ENCODE data around the gene GABRP.
"Not testable (repeated sequence)": the region's sequence is repeated elsewhere in the genome, so short reads cannot be mapped to it uniquely, and the experiment has no call there.

The GABRP gene

GRCh38 chr5:170805666-170806065 is 22.1 kb downstream of the GABRP start:
- no peak for DNase-seq

GRCh38 chr5:170809551-170809950 is 26.0 kb downstream of the GABRP start:
- no peak for DNase-seq

- no peak for DNase-seq
These were observed 28.2 kb downstream of the GABRP start for GRCh38 chr5:170811719-170812118.

- DNase-seq = no peak
These were observed 29.7 kb downstream of the GABRP start for GRCh38 chr5:170813231-170813630.

- DNase-seq = no peak
These were observed 33.7 kb downstream of the GABRP start for GRCh38 chr5:170817195-170817594.

GRCh38 chr5:170818232-170818631 is 34.7 kb downstream of the GABRP start:
- no peak for DNase-seq

DNA sequence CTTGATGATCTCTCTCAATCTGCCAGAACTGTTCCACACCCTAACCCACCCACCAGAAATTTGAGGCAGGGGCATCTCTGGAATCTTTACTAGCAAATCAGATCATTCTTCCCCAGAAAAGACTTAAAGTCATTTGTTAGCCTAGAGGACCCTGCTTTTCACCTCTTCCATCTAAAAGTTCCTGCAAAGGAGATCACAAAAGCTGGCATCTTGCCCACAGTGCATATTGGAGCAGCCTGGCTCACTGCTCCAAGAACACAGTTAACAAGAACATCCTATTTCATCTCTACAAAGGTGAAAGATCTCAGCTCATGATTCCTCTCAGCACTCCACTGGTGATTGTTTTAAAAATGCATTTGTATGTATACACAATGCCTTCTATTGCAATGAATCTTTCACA is 36.3 kb downstream of the GABRP start:
- DNase-seq = no peak

DNA sequence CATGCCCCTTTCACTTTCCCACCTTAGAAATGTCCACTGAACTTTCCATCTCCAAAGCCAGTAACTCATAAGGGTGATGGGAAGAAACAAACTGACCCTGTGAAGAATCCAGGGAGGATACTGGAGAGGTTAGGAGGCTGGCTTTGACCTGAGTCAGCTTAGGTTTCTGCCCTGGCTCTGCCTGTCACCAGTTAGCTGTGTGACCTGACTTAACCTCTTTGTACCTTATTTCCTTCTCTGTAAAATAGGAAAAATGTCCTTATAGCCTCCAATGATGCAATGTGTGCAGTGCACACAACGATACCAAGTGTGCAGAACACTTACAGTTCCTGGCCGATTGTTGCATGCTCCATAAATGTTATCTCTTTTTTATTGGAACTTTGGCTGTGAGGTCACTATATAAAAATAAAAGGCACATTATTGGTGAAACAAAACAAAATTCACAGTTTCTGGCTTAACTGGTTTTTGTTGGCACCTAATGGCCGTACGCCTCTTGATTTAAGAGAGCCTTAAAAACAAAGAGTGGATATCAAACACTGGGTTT is 37.8 kb downstream of the GABRP start:
- DNase-seq = no peak

DNA sequence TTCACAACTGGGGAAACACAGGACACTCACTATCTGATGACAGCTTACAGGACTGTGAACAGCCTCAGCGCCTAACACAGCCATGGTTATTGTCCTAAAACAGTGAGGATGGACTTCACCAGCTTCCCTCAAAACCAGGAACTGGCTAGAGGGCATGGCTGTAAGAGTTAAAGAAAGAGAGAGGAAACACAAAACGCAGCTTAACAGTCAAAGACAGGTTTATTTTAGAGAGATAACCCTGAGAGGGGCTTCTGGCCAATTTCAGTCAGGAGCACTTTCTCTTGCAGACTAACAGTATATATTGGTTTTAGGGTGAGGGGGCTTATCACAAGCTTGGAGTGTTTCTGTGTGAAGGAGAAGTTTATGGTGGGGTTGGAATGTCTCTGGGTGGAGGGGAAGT is 42.6 kb downstream of the GABRP start:
- no peak for DNase-seq

DNA sequence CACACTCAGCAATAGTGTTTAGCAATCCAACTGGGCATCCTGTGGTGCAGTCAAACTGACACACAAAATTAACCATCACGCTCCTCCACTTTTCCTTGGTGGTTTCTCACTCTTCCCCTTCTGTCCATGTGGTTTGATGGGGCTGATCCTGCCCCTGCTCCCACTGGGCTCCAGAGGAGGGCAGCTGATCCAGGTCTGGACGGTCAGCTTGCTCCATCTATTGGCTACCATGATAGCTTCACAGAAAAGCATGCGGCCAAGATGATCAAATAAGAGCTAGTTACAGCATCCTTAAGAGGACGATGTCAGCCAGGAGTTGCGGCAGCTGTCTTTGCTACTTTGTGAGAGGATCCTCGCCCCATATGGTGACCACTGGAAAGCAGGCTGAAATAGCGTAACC is 48.7 kb downstream of the GABRP start:
- DNase-seq = no peak

GRCh38 chr5:170833981-170834380 is 50.5 kb downstream of the GABRP start:
- DNase-seq = not testable (repeated sequence)

DNA sequence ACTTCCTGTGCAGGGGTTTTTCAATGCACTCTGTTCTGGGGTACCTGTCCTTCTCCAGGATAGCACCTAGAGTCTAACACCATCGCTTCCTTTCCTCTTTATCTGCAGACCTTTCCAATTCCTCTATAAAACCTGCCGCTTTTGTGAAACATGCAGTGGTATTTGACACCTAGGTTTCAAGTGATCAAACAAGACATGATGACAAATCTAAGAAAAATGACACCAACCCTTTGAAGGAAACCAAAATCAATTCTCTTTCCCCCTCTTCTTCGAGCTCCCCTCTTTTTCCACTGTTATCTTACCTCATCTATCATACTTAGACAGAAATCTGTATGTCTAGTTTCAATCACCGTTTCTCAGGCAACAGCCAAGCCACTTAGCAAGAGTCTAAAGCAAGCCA is 52.7 kb downstream of the GABRP start:
- no peak for DNase-seq

DNA sequence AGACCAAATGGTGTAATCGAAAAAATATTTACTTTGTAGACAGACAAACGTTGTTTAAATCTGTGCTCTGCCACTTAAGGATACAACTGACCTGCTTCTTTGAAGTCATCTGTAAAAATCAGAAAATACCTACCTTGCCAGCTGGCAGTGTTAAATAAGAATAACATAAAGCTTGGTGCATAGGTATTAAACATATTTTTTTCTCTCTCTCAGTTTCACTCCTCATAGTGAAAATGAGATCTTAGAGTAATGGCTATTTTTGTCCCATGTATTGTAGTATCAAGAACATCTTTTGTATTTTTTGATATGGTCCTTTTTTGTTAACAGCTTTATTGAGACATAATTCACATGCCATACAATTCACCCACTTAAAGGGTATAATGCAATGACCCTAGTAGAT is 60.3 kb downstream of the GABRP start:
- no peak for DNase-seq

DNA sequence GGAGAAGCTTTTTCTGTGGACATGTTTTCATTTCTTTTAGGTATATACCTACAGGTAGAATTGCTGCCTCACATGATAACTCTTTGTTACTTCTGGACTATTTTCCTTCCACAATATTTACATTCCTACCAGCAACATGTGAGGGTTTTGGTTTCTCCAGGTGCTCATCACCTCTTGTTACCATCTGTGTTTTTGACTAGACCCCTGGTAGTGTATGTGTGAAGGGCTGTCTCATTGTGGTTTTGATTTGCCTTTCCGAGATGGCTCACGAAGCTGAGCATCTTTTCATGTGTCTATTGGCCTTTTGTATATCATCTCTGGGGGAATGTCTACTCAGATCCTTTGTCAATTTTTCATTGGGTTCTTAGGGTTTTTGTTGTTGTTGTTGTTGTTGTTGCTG is 61.1 kb downstream of the GABRP start:
- no peak for DNase-seq

- DNase-seq = no peak
These were observed 62.9 kb downstream of the GABRP start for GRCh38 chr5:170846416-170846815.

GRCh38 chr5:170846846-170847245 is 63.3 kb downstream of the GABRP start:
- no peak for DNase-seq

DNA sequence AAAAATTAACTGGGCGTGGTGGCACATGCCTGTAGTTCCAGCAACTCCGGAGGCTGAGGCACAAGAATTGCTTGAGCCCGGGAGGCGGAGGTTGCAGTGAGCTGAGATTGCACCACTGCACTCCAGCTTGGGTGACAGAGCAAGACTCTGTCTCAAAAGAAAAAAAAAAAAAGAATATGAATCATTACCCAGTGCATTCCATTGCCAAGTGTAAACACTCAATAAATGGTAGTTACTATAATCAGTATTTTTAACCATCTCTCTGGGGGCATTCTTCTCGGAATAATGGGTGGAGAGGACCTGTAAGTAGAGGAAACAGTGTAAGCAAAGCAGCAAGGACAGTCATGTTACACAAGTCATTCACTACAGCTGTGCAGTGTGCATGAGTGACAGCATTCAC is 64.5 kb downstream of the GABRP start:
- no peak for DNase-seq

GRCh38 chr5:170849374-170849773 is 65.8 kb downstream of the GABRP start:
- no peak for DNase-seq

DNA sequence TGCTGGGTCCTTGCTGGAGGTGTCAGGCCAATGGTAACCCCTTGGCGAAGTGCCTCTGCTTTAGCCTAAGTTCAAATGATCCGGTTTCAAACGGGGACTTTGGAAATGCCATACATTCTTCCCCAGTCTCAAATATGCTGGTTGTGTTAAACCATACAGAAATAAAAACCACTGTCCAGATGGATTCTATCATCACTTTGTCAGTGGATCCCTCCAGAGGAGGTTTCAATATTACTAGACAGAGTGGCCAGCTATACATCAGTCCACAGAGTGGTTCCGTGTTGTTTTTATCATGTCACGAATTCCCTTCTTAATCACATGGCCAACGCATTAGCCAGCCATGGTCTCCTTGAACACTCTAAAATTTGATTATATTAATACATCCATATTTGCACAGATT is 71.0 kb downstream of the GABRP start:
- DNase-seq = no peak

GRCh38 chr5:170857066-170857465 is 73.5 kb downstream of the GABRP start:
- no peak for DNase-seq

- DNase-seq = no peak
These were observed 76.9 kb downstream of the GABRP start for GRCh38 chr5:170860415-170860814.

DNA sequence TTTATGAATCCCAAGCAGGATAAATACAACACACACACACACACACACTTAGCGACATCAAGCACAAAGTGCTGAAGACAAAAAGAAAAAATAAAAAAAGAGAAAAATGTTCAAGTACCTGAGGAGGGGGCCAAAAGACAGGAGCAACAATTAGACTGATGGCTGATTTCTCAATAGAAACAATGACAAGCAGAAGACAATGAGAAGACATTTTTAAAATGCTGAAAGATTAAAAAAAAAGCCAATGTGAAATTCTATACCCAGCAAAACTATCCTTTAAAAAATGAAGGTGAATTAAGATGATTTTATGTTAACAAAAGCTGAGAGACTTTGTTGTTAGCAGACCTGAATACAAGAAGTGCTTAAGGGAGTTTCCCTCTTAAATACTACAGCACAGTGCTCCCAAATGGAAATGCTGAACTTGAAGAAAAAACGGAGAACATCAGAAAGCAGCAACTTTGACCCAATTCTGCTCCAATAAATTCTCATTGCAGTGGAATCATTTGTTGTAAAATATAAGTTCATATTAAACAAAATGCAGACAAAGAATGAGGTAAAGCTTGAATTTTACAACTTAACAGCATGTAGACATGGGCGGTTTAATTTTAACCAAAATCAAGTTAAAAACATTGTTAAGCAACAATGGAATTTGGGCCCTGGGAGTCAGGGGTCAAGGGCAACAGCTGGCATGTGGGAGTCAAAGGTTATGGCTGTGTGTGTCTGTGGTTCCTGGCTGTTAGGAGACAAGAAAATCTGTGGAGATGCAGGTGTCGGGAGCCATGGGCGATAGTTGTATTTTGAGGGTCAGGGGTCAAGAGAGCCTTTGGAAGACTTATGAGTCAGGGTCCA is 77.5 kb downstream of the GABRP start:
- DNase-seq = no peak

DNA sequence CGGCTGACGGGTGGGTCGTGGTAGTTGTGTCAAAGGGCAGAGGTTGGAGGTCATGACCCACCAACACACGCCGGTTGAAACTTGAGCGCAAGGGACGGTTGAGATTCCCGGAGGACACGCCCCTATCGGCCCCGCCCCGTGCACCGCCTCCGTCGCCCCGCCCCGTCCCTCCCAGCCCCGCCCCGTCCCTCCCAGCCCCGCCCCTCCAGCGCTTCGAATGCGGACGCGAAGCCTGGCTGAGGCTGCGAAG is 78.1 kb downstream of the GABRP start:
- DNase-seq = no peak

GRCh38 chr5:170861917-170862766 is 78.6 kb downstream of the GABRP start, which contains the start of gene RANBP17:
RANBP17 (plus strand) TSS chr5:170862018.
- DNase-seq = no peak

Data from CD4-positive, alpha-beta T cell treated with Interleukin-12 subunit alpha and Interleukin-12 subunit beta, for 1 hour (primary cell).